GM18909 (cell line): ENCODE data around the gene ITM2B.
"Not testable (repeated sequence)": the region's sequence is repeated elsewhere in the genome, so short reads cannot be mapped to it uniquely, and the experiment has no call there.

Experiments used
- ATAC-seq: cut with Tn5 transposase; IDR thresholded peaks from one replicate; pipeline ENCODE4 v1.9.1; 2021; ENCODE audit warnings: mild to moderate bottlenecking; ENCODE audit not compliant: unreplicated experiment, poor library complexity

ITM2B gene

GRCh38 chr13:48222358-48223301, 10.4 kb upstream of the ITM2B start:
- ATAC-seq: no peak

- ATAC-seq: no peak
These were observed 8.3 kb upstream of the ITM2B start for GRCh38 chr13:48224701-48225100.

GRCh38 chr13:48230541-48230940, 2.5 kb upstream of the ITM2B start:
- ATAC-seq: no peak

- ATAC-seq: no peak
These were observed 1.9 kb upstream of the ITM2B start for GRCh38 chr13:48231080-48231479.

- ATAC-seq: no peak
These were observed 1.1 kb upstream of the ITM2B start for GRCh38 chr13:48231933-48232332.

GRCh38 chr13:48232420-48233045, 473 bp upstream of the ITM2B start:
- peak; percentile 12 for ATAC-seq

GRCh38 chr13:48233889-48234488, 983 bp downstream of the ITM2B start:
- no peak for ATAC-seq

- no peak for ATAC-seq
These were observed 1.7 kb downstream of the ITM2B start for GRCh38 chr13:48234566-48235340.

- no peak for ATAC-seq
These were observed 2.5 kb downstream of the ITM2B start for GRCh38 chr13:48235341-48236135.

- no peak for ATAC-seq
These were observed 3.7 kb downstream of the ITM2B start for GRCh38 chr13:48236528-48237353.

GRCh38 chr13:48239369-48239768, 6.4 kb downstream of the ITM2B start:
- not testable (repeated sequence) for ATAC-seq

- no peak for ATAC-seq
These were observed 8.6 kb downstream of the ITM2B start for GRCh38 chr13:48241651-48242050.

GRCh38 chr13:48242677-48243076, 9.7 kb downstream of the ITM2B start:
- ATAC-seq: no peak

- no peak for ATAC-seq
These were observed 11.2 kb downstream of the ITM2B start for GRCh38 chr13:48244159-48244558.

- no peak for ATAC-seq
These were observed 13.1 kb downstream of the ITM2B start for GRCh38 chr13:48246102-48246501.

GRCh38 chr13:48249018-48249417, 16.0 kb downstream of the ITM2B start:
- ATAC-seq: no peak

- no peak for ATAC-seq
These were observed 18.6 kb downstream of the ITM2B start for GRCh38 chr13:48251611-48252081.

GRCh38 chr13:48252176-48252575, 19.2 kb downstream of the ITM2B start:
- ATAC-seq: no peak

GRCh38 chr13:48253849-48254248, 20.8 kb downstream of the ITM2B start:
- ATAC-seq: no peak
